Pancreas (tissue), 10 donors: ENCODE results near the gene ENPEP. TPM values are rescaled to one million over a fixed set of nuclear protein-coding genes. Genes with fewer than 3 reads are reported as not detected.

Source experiments
- ATAC-seq, 4 donors: fragments of 200-7000 bp; cut with Tn5 transposase; one replicate each; pipeline versions ENCODE4 v1.8.0 to v1.9.1; 2020; ENCODE audit warnings: mild to moderate bottlenecking in 4 of 4, moderate library complexity in 4 of 4
- DNase-seq, 6 donors: peaks; one replicate each; pipeline ENCODE4 v3.0.0-alpha.2; 2020
- FAIRE-seq: peaks from 2 replicates; lab custom pipeline; 2012; peaks lifted over from hg19 to GRCh38; lab: Jason Lieb, UNC
- H3K27ac ChIP-seq, 4 donors: fragments of 200-600 bp; sonication (generic); 1 replicate in 3 of 4; 2 replicates in 1 of 4; pipeline versions ENCODE4 v1.5.0 to v1.8.0; 2020
- H3K27me3 ChIP-seq, 4 donors: fragments of 200-600 bp; one replicate each; pipeline ENCODE4 v1.8.0; 2021
- H3K36me3 ChIP-seq, 3 donors: fragments of 200-600 bp; sonication (generic) in 1 of 3; one replicate each; pipeline versions ENCODE4 v1.5.0 to v1.8.0; 2020 to 2021
- H3K4me1 ChIP-seq, 3 donors: fragments of 200-600 bp; one replicate each; pipeline ENCODE4 v1.8.0; 2021
- H3K4me3 ChIP-seq, 4 donors: fragments of 200-600 bp; sonication (generic) in 2 of 4; one replicate each; pipeline versions ENCODE4 v1.5.0 to v1.8.0; 2020 to 2021
- H3K9me3 ChIP-seq, 4 donors: fragments of 200-600 bp; one replicate each; pipeline ENCODE4 v1.8.0; 2021
- CTCF ChIP-seq, 4 donors: fragments of 200-600 bp; sonication (generic) in 3 of 4; IDR thresholded peaks; one replicate each; pipeline versions ENCODE4 v1.5.0 to v1.8.0; 2021; ENCODE audit warnings: antibody characterized with exemption in 4 of 4
- WGBS, 2 donors: extraction: QIAGEN DNeasy Blood & Tissue Kit; methylation state at CpG; one replicate each; pipeline ENCODE4 v1.1.7; 2013; 5-methylcytosine and 5-hydroxymethylcytosine counted together
- intact Hi-C, 3 donors: fragments of 100-400 bp; cut with DNase I; formaldehyde crosslinking; loops; one replicate each; pipeline versions ENCODE4 v1.11.1 to v1.14.2; 2022
- polyA plus RNA-seq, 2 donors: library from polyadenylated mRNA; stranded (reverse); fragments of 200-250 nt; gene quantifications; one replicate each; pipeline ENCODE4 v1.2.3, GENCODE V29; 2013
- total RNA-seq, 6 donors: library from RNA; stranded (reverse); fragmentation: NEBNext Ultra II Directional in 4 of 6; extraction: Animal tissue kit (Norgen Biotek cat#: 25700) in 4 of 6; gene quantifications; one replicate each; pipeline versions ENCODE4 v1.2.1 to v1.2.4, GENCODE V29; 2021 to 2023
- donor health status: healthy with polysubstance abuse.
- donor health status: DM: no; HTN: no; CAD: no; lungs with moderate emphysema.
- donor health status: DM: no; HTN: no; CAD: no.
- donor health status: control.
- donor health status: control.
- donor health status: Bipolar disorder and iron deficiency.
- donor health status: DM: yes; HTN: yes; CAD: no.
- donor health status: DM: no; HTN: no; CAD: no.
- donor health status: DM: no; HTN: no; CAD: no.
- donor health status: DM: yes; HTN: yes; CAD: no.

ENPEP gene
- total and polyA plus RNA-seq, 8 donors = 0.27 to 3.1 (median 0.75) TPM

GRCh38 chr4:110610940-110611831 is 135.2 kb downstream of the ENPEP start:
- intact Hi-C loops = no loop called here
- 4 to 5% methylated on average over 44 to 54 of the region's 54 CpGs for WGBS, 2 donors
- TF ChIP-seq CTCF (IDR thresholded peaks at IDR 0.05) = no peak
- Histone ChIP-seq H3K36me3 (no peaks in the 10 kb centered on the region), H3K4me3 (no peak overlapping the region), H3K27ac (no peak overlapping the region), H3K4me1 (peaks cover 0 to 5% (median 0%) of the 10 kb centered on the region in 3 donors), H3K27me3 (peaks cover 5 to 76% (median 17%) of the 10 kb centered on the region in 4 donors), H3K9me3 (no peaks in the 10 kb centered on the region)
- DNase-seq (peak in 2 of 6 donors; percentile 55 to 59), FAIRE-seq (no peak), ATAC-seq (peak in 3 of 4 donors; percentile 30 to 47 (median 44))

- Histone ChIP-seq H3K27me3 (peaks cover 7 to 83% (median 21%) of the 10 kb centered on the region in 4 donors), H3K4me1 (peaks cover 0 to 5% (median 0%) of the 10 kb centered on the region in 3 donors), H3K9me3 (no peaks in the 10 kb centered on the region), H3K4me3 (no peak overlapping the region), H3K27ac (no peak overlapping the region), H3K36me3 (no peaks in the 10 kb centered on the region)
- intact Hi-C loops = no loop called here
- DNase-seq = peak in 1 of 6 donors; percentile 41
- WGBS, 2 donors = 4 to 6% methylated on average over 30 of the region's 30 CpGs
- no peak for ATAC-seq
- TF ChIP-seq CTCF (IDR thresholded peaks at IDR 0.05) = no peak
- FAIRE-seq = no peak
These were observed 136.1 kb downstream of the ENPEP start for GRCh38 chr4:110611968-110612447.

GRCh38 chr4:110612631-110613269 is 136.8 kb downstream of the ENPEP start:
- Histone ChIP-seq H3K27me3 (peaks cover 9 to 84% (median 26%) of the 10 kb centered on the region in 4 donors), H3K27ac (no peak overlapping the region), H3K36me3 (no peaks in the 10 kb centered on the region), H3K4me1 (peaks cover 0 to 5% (median 0%) of the 10 kb centered on the region in 3 donors), H3K4me3 (no peak overlapping the region), H3K9me3 (no peaks in the 10 kb centered on the region)
- peak in 1 of 6 donors; percentile 28 for DNase-seq
- TF ChIP-seq CTCF (IDR thresholded peaks at IDR 0.05) = no peak
- WGBS, 2 donors = 8 to 10% methylated on average over 23 of the region's 23 CpGs
- no peak for FAIRE-seq
- no peak for ATAC-seq
- intact Hi-C loops = no loop called here

- Histone ChIP-seq H3K4me1 (peaks cover 0 to 5% (median 0%) of the 10 kb centered on the region in 3 donors), H3K27ac (no peak overlapping the region), H3K9me3 (no peaks in the 10 kb centered on the region), H3K4me3 (no peak overlapping the region), H3K36me3 (no peaks in the 10 kb centered on the region), H3K27me3 (peaks cover 9 to 85% (median 30%) of the 10 kb centered on the region in 4 donors)
- no peak for DNase-seq
- no peak for FAIRE-seq
- intact Hi-C loops = no loop called here
- WGBS, 2 donors = 12 to 14% methylated on average over 3 of the region's 3 CpGs
- no peak for ATAC-seq
- TF ChIP-seq CTCF (IDR thresholded peaks at IDR 0.05) = no peak
These were observed 137.8 kb downstream of the ENPEP start for GRCh38 chr4:110613745-110614144.
